Panc1 (cell line): Measurements from ENCODE around the gene BTK. TPM values are rescaled to one million over a fixed set of nuclear protein-coding genes. Genes with fewer than 3 reads are reported as not detected.
A peak's percentile ranks its signal among the peaks of the same experiment; 100 is the strongest.

Experiments used
- ATAC-seq: fragments of 200-7000 bp; cut with Tn5 transposase; 2 replicates; pipeline ENCODE4 v1.9.1; 2020; ENCODE audit warnings: mild to moderate bottlenecking, moderate library complexity
- BruUV-seq: library from RNA; stranded (reverse); fragments of 400-500 nt; replicated peaks from 2 replicates; lab custom pipeline; 2021; lab: Mats Ljungman, UMichigan
- CTCF ChIA-PET: fragments of 300-600 bp; sonication (Branson Sonifier 250); formaldehyde crosslinking; loops from one replicate; lab custom pipeline; 2022; ENCODE audit warnings: antibody characterized with exemption; lab: Charles Lee
- POLR2A ChIA-PET: fragments of 300-600 bp; sonication (Branson Sonifier 250); formaldehyde crosslinking; loops from one replicate; lab custom pipeline; 2022; ENCODE audit warnings: antibody characterized with exemption; lab: Charles Lee
- DNase-seq: peaks from one replicate; pipeline ENCODE4 v3.0.0-alpha.2; 2010; ENCODE audit warnings: low read depth, low spot score
- H3K27ac ChIP-seq: 2 replicates; pipeline ENCODE4 v1.5.1; 2011; ENCODE audit warnings: mild to moderate bottlenecking, low read length, inconsistent platforms
- H3K27me3 ChIP-seq: fragments of 200-500 bp; sonication (Bioruptor generic); 2 replicates; pipeline ENCODE4 v1.6.0; 2014; ENCODE audit warnings: low read length, inconsistent platforms; ENCODE audit not compliant: control insufficient read depth, insufficient read depth
- H3K36me3 ChIP-seq: fragments of 200-500 bp; sonication (Bioruptor generic); 2 replicates; pipeline ENCODE4 v1.5.1; 2014; ENCODE audit warnings: inconsistent platforms, mild to moderate bottlenecking, low read length, moderate library complexity; ENCODE audit not compliant: control insufficient read depth, insufficient read depth
- H3K4me1 ChIP-seq: 2 replicates; pipeline ENCODE4 v1.5.1; 2011; ENCODE audit warnings: inconsistent platforms, mild to moderate bottlenecking, low read length, moderate library complexity; ENCODE audit not compliant: control insufficient read depth, insufficient read depth
- H3K4me3 ChIP-seq, 2 experiments: 2 replicates each; pipeline ENCODE4 v1.5.1; 2011 to 2012; ENCODE audit warnings: low read depth in 2 of 2, low read length in 2 of 2, mild to moderate bottlenecking in 2 of 2, inconsistent platforms in 1 of 2, moderate library complexity in 1 of 2
- H3K9me3 ChIP-seq: fragments of 200-500 bp; sonication (Bioruptor generic); 2 replicates; pipeline ENCODE4 v1.5.1; 2014; ENCODE audit warnings: low read depth, mild to moderate bottlenecking, inconsistent platforms, low read length, moderate library complexity; ENCODE audit not compliant: control insufficient read depth, insufficient read depth
- CTCF ChIP-seq: fragments of 450-650 bp; IDR thresholded peaks from 2 replicates; pipeline ENCODE4 v1.5.1; 2017; ENCODE audit warnings: mild to moderate bottlenecking
- POLR2AphosphoS5 ChIP-seq: IDR thresholded peaks from 2 replicates; pipeline ENCODE4 v1.6.1; 2012; ENCODE audit warnings: mild to moderate bottlenecking, low read depth, low read length, moderate library complexity
- REST ChIP-seq, 2 experiments: IDR thresholded peaks; 2 replicates each; pipeline ENCODE4 v1.6.1; 2011 to 2012; ENCODE audit warnings: low read depth in 2 of 2, control low read depth in 1 of 2, low read length in 1 of 2, mild to moderate bottlenecking in 1 of 2, moderate library complexity in 1 of 2; ENCODE audit not compliant: insufficient read depth in 1 of 2
- SIN3A ChIP-seq: IDR thresholded peaks from 2 replicates; pipeline ENCODE4 v1.6.1; 2012; ENCODE audit warnings: low read depth, mild to moderate bottlenecking, low read length, moderate library complexity, borderline replicate concordance; ENCODE audit not compliant: insufficient read depth
- TCF7L2 ChIP-seq: IDR thresholded peaks from 2 replicates; pipeline ENCODE4 v1.6.1; 2011; ENCODE audit warnings: mild to moderate bottlenecking, low read depth, low read length, inconsistent platforms
- in situ Hi-C: cut with HindIII; loops from 2 replicates; pipeline ENCODE4 v1.10.0; 2016; ENCODE audit warnings: low sequenced_read_pairs, low pct_unique_long_range_greater_than_20kb
- intact Hi-C: fragments of 100-400 bp; cut with micrococcal nuclease; formaldehyde crosslinking; loops from one replicate; pipeline ENCODE4 v1.10.0; 2022; ENCODE audit not compliant: unreplicated experiment
- total RNA-seq: library from RNA; stranded (reverse); gene quantifications from one replicate; pipeline ENCODE4 v1.2.1, GENCODE V29; 2021; ENCODE audit not compliant: unreplicated experiment

BTK gene
- total RNA-seq, 1 experiment from 2014 or later = not detected

- H3K4me1 ChIP-seq = no peaks in the 10 kb centered on the region
- no TSS peak for BruUV-seq
- H3K27me3 ChIP-seq = no peaks in the 10 kb centered on the region
- intact Hi-C loops (no loop called here), in situ Hi-C loops (no loop called here)
- H3K36me3 ChIP-seq = peaks cover 10% of the 10 kb centered on the region; the same call in 1 of the 2 replicates
- ChIA-PET CTCF (no interaction called here), POLR2A (no interaction called here)
- no peak for ATAC-seq
- no peak for DNase-seq
- no peak for TF ChIP-seq TCF7L2
- no peak for TF ChIP-seq CTCF
- TF ChIP-seq REST (IDR thresholded peaks at IDR 0.05; ENCODE audit: insufficient read depth in 1 of 2, low read depth in 2 of 2, low read length in 1 of 2) = no peak
- TF ChIP-seq SIN3A = no peak
- TF ChIP-seq POLR2AphosphoS5 = no peak
- no peak overlapping the region for H3K4me3 ChIP-seq
- H3K9me3 ChIP-seq = no peaks in the 10 kb centered on the region
- H3K27ac ChIP-seq = no peak overlapping the region
Measured at GRCh38 chrX:101398694-101399093, 12.7 kb upstream of the BTK start.

GRCh38 chrX:101397779-101398178 is 11.8 kb upstream of the BTK start:
- TF ChIP-seq CTCF (no peak), TCF7L2 (no peak), REST (IDR thresholded peaks at IDR 0.05; ENCODE audit: insufficient read depth in 1 of 2, low read depth in 2 of 2, low read length in 1 of 2) (no peak), SIN3A (no peak), POLR2AphosphoS5 (no peak)
- intact Hi-C loops = no loop called here
- Histone ChIP-seq H3K4me3 (no peak overlapping the region), H3K36me3 (peaks cover 10% of the 10 kb centered on the region; the same call in 1 of the 2 replicates), H3K4me1 (peaks cover 6% of the 10 kb centered on the region; the same call in 1 of the 2 replicates), H3K27ac (peak overlapping the region; percentile 13; the same call in 1 of the 2 replicates), H3K9me3 (no peaks in the 10 kb centered on the region), H3K27me3 (no peaks in the 10 kb centered on the region)
- in situ Hi-C loops = no loop called here
- no TSS peak for BruUV-seq
- ChIA-PET POLR2A (interaction anchor here (0.6 kb wide), 1 partner anchor 137 kb away, joined by 3 read pairs; no protein-coding TSS in a partner anchor), CTCF (no interaction called here)
- DNase-seq = no peak
- ATAC-seq = peak; percentile 70
